ENCODE data around the gene VPS8.

Gene VPS8

GRCh38 chr3:184919651-184920050, 107.7 kb downstream of the VPS8 start:
- Histone ChIP-seq H3F3A (ENCODE audit: insufficient read depth, low read length) (no peaks in the 10 kb centered on the region), H3K9me2 (ENCODE audit: low read depth, low read length) (no peaks in the 10 kb centered on the region), H3K9ac (ENCODE audit: low read length) (no peak overlapping the region), H2AFZ (ENCODE audit: low read length) (no peak overlapping the region), H3K27me3 (ENCODE audit: insufficient read depth, low read length) (no peaks in the 10 kb centered on the region), H3K4me2 (ENCODE audit: low read length) (no peak overlapping the region), H3K27ac (ENCODE audit: low read depth, low read length, poor library complexity, severe bottlenecking) (no peak overlapping the region), H3K4me3 (ENCODE audit: low read depth, low read length, poor library complexity, severe bottlenecking) (no peak overlapping the region), H4K20me1 (ENCODE audit: insufficient read depth, low read length) (no peaks in the 10 kb centered on the region), H3K9me3 (ENCODE audit: low read length) (no peaks in the 10 kb centered on the region), H3K36me3 (ENCODE audit: insufficient read depth, low read length) (peaks cover 19% of the 10 kb centered on the region; the same call in 1 of the 2 replicates), H3K79me2 (ENCODE audit: insufficient read depth, low read length) (no peaks in the 10 kb centered on the region), H3K4me1 (ENCODE audit: insufficient read depth, low read length, severe bottlenecking) (no peaks in the 10 kb centered on the region)
- no peak for TF ChIP-seq EZH2 (IDR thresholded peaks at IDR 0.05; ENCODE audit: borderline replicate concordance, low read length)
- TF ChIP-seq, protein P1, sequence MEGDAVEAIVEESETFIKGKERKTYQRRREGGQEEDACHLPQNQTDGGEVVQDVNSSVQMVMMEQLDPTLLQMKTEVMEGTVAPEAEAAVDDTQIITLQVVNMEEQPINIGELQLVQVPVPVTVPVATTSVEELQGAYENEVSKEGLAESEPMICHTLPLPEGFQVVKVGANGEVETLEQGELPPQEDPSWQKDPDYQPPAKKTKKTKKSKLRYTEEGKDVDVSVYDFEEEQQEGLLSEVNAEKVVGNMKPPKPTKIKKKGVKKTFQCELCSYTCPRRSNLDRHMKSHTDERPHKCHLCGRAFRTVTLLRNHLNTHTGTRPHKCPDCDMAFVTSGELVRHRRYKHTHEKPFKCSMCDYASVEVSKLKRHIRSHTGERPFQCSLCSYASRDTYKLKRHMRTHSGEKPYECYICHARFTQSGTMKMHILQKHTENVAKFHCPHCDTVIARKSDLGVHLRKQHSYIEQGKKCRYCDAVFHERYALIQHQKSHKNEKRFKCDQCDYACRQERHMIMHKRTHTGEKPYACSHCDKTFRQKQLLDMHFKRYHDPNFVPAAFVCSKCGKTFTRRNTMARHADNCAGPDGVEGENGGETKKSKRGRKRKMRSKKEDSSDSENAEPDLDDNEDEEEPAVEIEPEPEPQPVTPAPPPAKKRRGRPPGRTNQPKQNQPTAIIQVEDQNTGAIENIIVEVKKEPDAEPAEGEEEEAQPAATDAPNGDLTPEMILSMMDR (IDR thresholded peaks at IDR 0.05; ENCODE audit: low read length) = no peak

GRCh38 chr3:184924547-184924946, 112.6 kb downstream of the VPS8 start:
- TF ChIP-seq EZH2 (IDR thresholded peaks at IDR 0.05; ENCODE audit: borderline replicate concordance, low read length) = no peak
- TF ChIP-seq, protein P1 (IDR thresholded peaks at IDR 0.05; ENCODE audit: low read length) = no peak
- Histone ChIP-seq H3F3A (ENCODE audit: insufficient read depth, low read length) (no peaks in the 10 kb centered on the region), H3K9ac (ENCODE audit: low read length) (no peak overlapping the region), H3K9me3 (ENCODE audit: low read length) (no peaks in the 10 kb centered on the region), H3K79me2 (ENCODE audit: insufficient read depth, low read length) (no peaks in the 10 kb centered on the region), H3K27me3 (ENCODE audit: insufficient read depth, low read length) (no peaks in the 10 kb centered on the region), H3K27ac (ENCODE audit: low read depth, low read length, poor library complexity, severe bottlenecking) (no peak overlapping the region), H3K4me3 (ENCODE audit: low read depth, low read length, poor library complexity, severe bottlenecking) (no peak overlapping the region), H3K36me3 (ENCODE audit: insufficient read depth, low read length) (peaks cover 26% of the 10 kb centered on the region), H3K4me1 (ENCODE audit: insufficient read depth, low read length, severe bottlenecking) (no peaks in the 10 kb centered on the region), H4K20me1 (ENCODE audit: insufficient read depth, low read length) (no peaks in the 10 kb centered on the region), H2AFZ (ENCODE audit: low read length) (no peak overlapping the region), H3K9me2 (ENCODE audit: low read depth, low read length) (no peaks in the 10 kb centered on the region), H3K4me2 (ENCODE audit: low read length) (no peak overlapping the region)

GRCh38 chr3:184927796-184928315, 115.9 kb downstream of the VPS8 start:
- H2AFZ ChIP-seq (ENCODE audit: low read length) = no peak overlapping the region
- no peaks in the 10 kb centered on the region for H3K9me2 ChIP-seq (ENCODE audit: low read depth, low read length)
- H3K36me3 ChIP-seq (ENCODE audit: insufficient read depth, low read length) = peaks cover 30% of the 10 kb centered on the region
- H3K27ac ChIP-seq (ENCODE audit: low read depth, low read length, poor library complexity, severe bottlenecking) = no peak overlapping the region
- no peak overlapping the region for H3K4me2 ChIP-seq (ENCODE audit: low read length)
- H3K4me3 ChIP-seq (ENCODE audit: low read depth, low read length, poor library complexity, severe bottlenecking) = no peak overlapping the region
- TF ChIP-seq EZH2 (IDR thresholded peaks at IDR 0.05; ENCODE audit: borderline replicate concordance, low read length) = no peak
- TF ChIP-seq, protein P1 (IDR thresholded peaks at IDR 0.05; ENCODE audit: low read length) = no peak
- no peaks in the 10 kb centered on the region for H3F3A ChIP-seq (ENCODE audit: insufficient read depth, low read length)
- H3K4me1 ChIP-seq (ENCODE audit: insufficient read depth, low read length, severe bottlenecking) = no peaks in the 10 kb centered on the region
- no peaks in the 10 kb centered on the region for H3K9me3 ChIP-seq (ENCODE audit: low read length)
- H3K27me3 ChIP-seq (ENCODE audit: insufficient read depth, low read length) = no peaks in the 10 kb centered on the region
- H4K20me1 ChIP-seq (ENCODE audit: insufficient read depth, low read length) = no peaks in the 10 kb centered on the region
- H3K79me2 ChIP-seq (ENCODE audit: insufficient read depth, low read length) = no peaks in the 10 kb centered on the region
- H3K9ac ChIP-seq (ENCODE audit: low read length) = no peak overlapping the region

Measured in OCI-LY1 (cell line).